Heart left ventricle (tissue), 13 donors: ENCODE results near the gene GTF2A2.

ENCODE experiments used
- POLR2A ChIP-seq, 2 donors: fragments of 450-650 bp; IDR thresholded peaks; one replicate each; pipeline ENCODE4 v1.6.1; 2017; ENCODE audit warnings: antibody characterized with exemption in 2 of 2, mild to moderate bottlenecking in 2 of 2, moderate library complexity in 2 of 2
- TF ChIP-seq, protein P1 (sequence below), 12 donors: fragments of 200-600 bp; sonication (generic) in 4 of 12; IDR thresholded peaks; one replicate each; pipeline versions ENCODE4 v1.5.0 to v1.8.0; 2018 to 2022; ENCODE audit warnings: antibody characterized with exemption in 12 of 12, mild to moderate bottlenecking in 5 of 12
- donor health status: ischemic (EF 13 %, LVEDD 7.1; RV severe dilation, severe dysfunction).
- donor health status: DM: no; HTN: yes; CAD: no.
- donor health status: DM: no; HTN: no; CAD: no.
- donor health status: ischemic (EF 25% LVEDD 6.9; RV normal size, moderate dysfunction).
- donor health status: ischemic (EF 25% LVEDD 5.7; RV mildly dilated, moderate dysfunction).
- donor health status: ischemic (EF 35%, LVEDD 5.7; RV mildly dilated, moderate dysfunction).
- donor health status: nonischemic (EF 11% LVEDD 7.7; RV severe dilation, severe dysfunction).
- donor health status: DM: yes; HTN: yes; CAD: no.
- donor health status: PGD.
- donor health status: ischemic (EF 29% LVEDD 5.4; RV normal size, mild dysfunction).
- donor health status: nonischemic (EF 23%, LVEDD 6.1; RV moderate dilation, normal function).

DNA sequence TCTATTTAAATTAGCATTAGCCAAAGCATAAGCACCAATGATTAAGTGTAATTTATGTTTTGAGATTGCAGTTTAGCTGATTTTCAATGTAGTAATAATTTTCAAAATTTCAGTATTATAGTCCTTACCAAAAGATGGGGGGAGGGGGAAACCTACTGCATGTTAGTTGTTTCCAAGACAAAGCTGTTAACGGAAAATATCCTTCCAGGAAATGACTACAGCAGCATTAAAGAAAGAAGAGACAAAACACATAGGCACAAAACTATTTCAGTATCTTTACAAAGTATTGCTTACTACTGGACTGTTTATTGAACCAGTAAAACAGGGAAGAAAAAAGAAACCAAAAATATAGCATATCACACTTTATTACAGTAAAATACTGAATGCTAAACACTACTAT is 21.3 kb upstream of the GTF2A2 start:
- TF ChIP-seq, protein P1, sequence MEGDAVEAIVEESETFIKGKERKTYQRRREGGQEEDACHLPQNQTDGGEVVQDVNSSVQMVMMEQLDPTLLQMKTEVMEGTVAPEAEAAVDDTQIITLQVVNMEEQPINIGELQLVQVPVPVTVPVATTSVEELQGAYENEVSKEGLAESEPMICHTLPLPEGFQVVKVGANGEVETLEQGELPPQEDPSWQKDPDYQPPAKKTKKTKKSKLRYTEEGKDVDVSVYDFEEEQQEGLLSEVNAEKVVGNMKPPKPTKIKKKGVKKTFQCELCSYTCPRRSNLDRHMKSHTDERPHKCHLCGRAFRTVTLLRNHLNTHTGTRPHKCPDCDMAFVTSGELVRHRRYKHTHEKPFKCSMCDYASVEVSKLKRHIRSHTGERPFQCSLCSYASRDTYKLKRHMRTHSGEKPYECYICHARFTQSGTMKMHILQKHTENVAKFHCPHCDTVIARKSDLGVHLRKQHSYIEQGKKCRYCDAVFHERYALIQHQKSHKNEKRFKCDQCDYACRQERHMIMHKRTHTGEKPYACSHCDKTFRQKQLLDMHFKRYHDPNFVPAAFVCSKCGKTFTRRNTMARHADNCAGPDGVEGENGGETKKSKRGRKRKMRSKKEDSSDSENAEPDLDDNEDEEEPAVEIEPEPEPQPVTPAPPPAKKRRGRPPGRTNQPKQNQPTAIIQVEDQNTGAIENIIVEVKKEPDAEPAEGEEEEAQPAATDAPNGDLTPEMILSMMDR (IDR thresholded peaks at IDR 0.05) = no peak
- TF ChIP-seq POLR2A (IDR thresholded peaks at IDR 0.05) = no peak
